GM08714 (cell line): Measurements from ENCODE around the gene ENOPH1.

Source experiments
- H3K4me3 ChIP-seq: fragments of 200-500 bp; sonication (Bioruptor generic); 2 replicates; pipeline ENCODE4 v1.5.1; 2014; ENCODE audit warnings: mild to moderate bottlenecking, low read length, inconsistent platforms
- ZNF274 ChIP-seq: IDR thresholded peaks from 2 replicates; pipeline ENCODE4 v1.6.1; 2012; ENCODE audit warnings: mild to moderate bottlenecking, low read depth, low read length

The ENOPH1 gene

DNA sequence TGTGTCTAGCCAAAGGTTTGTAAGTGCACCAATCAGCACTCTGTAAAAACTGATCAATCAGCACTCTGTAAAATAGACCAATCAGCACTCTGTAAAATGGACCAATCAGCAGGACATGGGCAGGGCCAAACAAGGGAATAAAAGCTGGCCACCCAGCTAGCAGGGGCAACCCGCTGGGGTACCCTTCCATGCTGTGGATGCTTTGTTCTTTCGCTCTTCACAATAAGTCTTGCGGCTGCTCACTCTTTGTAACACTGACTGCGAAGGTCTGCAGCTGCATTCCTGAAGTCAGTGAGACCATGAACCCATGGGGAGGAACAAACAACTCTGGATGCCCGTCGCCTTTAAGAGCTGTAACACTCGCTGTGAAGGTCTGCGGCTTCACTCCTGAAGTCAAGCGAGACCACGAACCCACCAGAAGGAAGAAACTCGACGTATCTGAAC lies 14.4 kb upstream of the ENOPH1 start:
- H3K4me3 ChIP-seq = no peak overlapping the region
- no peak for TF ChIP-seq ZNF274

DNA sequence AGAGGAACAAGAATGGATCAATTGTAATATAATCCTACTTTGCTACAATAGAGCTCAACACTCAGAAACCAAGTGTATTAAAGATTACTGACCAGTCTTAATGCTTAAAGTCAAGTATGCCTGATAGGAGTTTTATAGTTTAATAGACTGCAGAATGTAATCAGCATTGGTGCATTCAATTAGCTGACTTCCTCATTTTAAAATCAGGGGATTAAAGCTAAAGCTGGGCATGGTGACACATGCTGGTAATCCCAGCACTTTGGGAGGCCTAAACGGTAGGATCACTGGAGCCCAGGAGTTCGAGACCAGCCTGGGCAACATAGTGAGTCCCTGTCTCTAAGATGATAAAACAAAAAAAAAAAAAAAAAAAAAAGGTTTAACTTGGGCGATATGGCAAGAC lies 10.9 kb upstream of the ENOPH1 start:
- no peak overlapping the region for H3K4me3 ChIP-seq
- TF ChIP-seq ZNF274 = no peak

DNA sequence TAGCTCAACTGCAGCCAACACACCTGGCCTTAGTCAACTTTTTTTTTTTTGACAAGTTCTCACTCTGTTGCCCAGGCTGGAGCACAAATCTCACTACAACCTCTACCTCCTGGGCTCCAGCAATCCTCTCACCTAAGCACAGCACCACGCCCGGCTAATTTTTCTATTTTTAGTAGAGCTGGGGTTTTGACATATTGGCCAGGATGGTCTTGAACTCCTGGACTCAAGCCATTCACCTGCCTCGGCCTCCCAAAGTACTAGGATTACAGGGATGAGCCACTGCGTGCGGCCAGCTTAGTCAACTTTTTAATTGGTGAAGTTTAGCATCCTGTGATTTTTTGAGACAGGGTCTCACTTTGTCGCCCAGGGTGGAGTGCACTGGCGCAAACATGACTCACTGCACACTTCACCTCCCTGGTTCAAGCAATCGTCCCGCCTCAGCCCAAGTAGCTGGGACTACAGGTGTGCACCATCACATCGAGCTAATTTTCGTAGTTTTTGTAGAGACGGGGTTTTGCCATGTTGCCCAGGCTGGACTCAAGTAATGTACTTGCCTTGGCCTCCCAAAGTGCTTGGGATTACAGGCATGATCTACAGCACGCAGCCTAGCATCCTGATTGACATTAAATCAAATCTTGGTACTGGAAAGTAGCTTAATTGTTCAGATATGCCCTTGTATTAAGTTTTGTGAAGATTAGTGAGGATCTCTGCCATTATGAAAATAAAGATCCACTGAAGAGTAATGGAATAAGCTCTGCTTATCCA lies 8.4 kb upstream of the ENOPH1 start:
- H3K4me3 ChIP-seq = no peak overlapping the region
- TF ChIP-seq ZNF274 = no peak

DNA sequence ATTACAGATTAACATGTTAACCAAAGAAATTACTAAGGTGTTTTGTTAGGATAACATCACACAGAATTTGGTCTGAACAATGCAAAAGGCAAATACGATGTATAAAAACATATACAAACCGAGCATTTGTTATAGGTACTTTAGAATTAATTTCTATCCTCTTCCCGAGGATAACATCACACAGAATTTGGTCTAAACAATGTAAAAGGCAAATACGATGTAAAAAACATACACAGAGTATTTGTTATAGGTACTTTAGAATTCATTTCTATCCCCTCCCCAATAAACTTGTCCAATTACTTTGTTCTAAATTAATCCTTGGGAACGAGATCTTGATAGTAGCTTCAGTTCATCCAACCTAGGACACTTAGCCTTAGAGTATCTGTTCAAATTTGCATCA lies 7.8 kb upstream of the ENOPH1 start:
- TF ChIP-seq ZNF274 = no peak
- no peak overlapping the region for H3K4me3 ChIP-seq

DNA sequence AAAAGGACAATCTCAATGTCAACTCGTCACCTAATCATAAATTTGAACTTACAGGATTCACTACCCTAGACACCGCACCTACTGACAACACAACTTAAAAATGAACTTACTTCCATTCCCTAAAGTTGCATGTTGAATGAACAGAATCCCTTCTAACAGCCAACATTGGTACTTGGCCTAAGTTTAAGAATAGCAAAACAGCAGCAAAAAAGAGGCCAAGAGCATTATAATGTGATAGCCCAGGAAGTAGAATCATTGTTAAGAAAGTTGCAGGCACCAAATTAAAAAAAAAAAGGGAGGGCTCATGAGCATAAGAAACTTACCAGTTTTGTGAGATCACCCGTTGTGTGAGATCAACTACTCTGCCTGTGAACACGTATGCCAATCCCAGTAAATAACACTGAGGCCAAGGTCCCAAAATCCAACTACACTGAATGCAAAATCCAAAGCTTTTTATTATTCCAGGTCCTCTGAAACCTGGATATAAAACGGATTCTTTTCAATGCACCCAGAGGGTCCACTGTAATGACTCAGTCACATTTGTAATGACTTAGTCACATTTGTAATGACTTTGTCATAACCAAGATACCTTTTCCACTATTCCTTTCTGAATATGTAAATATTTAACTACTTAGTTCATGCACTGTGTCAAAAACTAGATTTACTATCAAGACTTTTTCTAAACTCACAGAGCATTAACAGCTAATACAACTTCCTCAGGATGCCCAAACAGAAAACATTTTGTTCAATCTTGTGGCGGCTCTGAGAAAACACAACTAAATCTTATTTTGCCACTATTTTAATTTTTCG lies 6.9 kb upstream of the ENOPH1 start:
- no peak for TF ChIP-seq ZNF274

DNA sequence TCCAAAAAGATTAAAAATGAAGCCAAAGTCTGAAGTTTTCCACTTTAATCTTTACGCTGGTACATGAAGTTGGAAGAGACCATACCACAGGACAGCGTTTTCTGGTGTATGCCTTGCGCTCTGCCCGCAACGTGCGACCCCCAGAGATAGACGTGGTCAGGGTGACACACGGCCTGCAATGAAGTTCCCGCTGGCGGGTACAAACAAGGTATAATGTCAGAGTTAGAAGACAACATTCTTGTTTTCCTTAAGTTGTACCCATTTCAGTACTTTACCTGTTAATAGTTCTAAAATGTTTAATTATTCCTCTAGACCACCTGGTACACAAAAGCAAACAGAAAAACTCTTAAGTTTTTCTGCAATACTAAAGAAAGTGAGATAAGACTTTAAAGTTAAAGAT lies 4.9 kb upstream of the ENOPH1 start:
- no peak overlapping the region for H3K4me3 ChIP-seq
- TF ChIP-seq ZNF274 = no peak

More for the DNA sequence above, 6.9 kb upstream of the ENOPH1 start:
- no peak overlapping the region for H3K4me3 ChIP-seq

DNA sequence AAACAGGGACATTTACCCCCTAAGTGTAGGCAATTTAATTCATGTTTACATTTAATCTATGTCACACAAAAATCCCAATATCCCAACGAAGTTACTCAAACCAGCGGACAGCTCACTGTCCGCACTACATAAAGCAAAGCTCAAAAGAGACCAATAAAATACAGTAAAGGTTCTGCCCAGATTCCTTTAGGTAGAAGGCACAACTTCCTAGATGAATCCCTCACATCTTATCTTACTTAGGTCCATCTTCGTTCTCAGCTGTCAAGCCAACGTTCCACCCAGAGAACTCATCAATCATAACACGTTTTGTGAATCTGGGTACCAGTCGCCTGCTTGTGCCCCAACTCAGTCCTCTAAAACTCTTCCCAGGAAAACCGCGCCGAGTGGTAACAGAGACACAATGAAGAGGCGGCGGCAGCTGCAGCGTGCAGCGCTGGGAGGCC lies 1.8 kb upstream of the ENOPH1 start:
- H3K4me3 ChIP-seq = peak overlapping the region; percentile 99
- TF ChIP-seq ZNF274 = no peak

DNA sequence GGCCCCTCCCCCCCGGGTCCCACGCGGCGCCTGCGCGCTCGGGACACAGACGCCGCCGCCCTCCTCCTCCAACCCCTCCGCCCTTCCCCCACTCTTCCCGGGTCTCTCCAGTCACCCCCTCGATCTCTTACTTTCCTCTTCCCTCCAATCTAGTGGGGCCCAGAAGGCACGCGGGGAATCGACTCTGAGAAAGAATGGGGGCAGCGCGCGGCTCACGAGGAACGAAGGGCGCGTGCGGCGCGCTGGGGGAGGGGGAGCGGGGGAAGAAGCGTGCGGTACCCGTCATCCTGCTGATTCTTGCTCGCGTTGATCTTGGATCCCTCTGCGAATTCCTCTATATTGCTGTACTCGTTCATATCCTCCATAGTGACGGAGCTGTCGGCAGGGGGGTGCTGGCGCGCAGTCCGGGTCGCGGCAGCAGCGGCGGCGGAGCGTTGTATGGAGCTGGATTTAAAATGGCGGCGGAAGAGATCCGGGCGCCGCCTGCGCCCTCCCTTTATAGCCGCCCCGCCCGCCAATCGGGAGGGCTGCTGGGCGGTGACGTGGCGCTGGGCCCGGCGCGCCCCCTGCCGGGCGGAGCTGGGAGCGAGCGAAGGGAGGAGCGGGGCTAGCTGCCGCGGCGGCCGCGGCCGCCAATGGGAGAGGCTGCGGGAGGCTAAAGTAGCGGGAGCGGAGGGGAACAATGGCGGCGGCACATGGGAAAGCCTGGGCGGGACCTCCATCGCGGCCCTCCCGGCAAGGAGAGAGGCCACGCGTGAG lies 1.2 kb upstream of the ENOPH1 start:
- peak overlapping the region; percentile 99 for H3K4me3 ChIP-seq
- TF ChIP-seq ZNF274 = no peak

DNA sequence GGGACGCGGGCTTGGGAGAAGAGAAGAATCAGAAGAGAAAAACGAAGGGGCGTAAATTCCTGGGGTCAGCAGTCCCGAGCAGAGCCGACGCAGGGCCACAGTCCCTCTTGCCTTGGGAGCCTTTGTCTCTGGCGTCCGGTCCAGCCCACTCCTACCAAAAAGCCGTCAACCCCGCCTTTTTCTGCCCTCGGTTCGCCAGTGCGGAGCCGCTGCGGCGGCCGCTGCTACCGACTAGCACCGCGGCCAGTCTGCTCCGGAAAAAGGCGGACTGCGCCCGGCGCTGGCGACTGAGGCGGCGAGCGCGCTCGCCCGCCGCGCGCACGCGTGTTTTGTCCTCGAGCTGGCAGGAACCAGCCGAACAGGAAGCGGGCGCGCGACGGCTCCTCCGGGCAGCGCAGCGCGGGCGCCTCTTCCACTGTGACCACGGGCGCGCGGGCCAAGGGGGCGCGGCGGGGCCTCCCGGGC lies 630 bp upstream of the ENOPH1 start:
- TF ChIP-seq ZNF274 = no peak
- peak overlapping the region; percentile 99 for H3K4me3 ChIP-seq

DNA sequence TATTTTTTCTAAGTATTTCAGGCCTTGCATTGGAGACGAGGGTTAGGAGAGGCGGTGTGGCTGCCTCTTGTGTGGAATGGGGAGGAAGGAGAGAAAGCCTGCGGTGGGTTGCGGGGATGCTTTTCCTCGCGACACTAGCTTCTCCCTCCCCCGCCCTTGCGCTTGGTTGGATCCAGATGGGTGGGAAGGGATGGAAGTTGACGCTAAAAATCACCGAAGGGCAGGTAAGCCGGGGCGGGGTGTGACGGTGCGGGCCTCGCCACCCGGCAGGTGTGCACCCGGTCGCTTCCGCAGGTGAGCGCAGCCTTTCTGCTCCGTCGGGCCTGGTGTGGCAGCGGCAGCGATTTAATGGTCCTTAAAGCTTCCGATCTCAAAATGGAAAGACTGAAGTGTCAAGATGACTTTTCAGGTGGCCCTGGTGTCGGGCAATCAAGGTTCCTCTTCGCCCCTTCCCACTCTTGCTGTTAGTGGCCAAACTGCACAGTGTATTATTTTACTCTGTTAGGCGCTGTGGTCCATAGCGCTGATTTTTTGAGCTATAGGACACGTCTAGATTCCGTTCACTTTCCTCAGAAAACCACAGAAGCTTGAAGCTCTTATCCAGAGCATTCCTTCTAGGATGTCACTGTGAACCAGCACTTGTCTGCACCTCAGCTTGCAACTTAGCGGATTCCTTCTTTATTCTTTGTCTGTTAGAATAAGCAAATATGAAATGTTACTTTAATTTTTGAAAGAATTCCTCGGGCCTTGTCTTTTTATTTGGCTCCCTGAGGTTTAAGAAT lies 765 bp downstream of the ENOPH1 start:
- no peak for TF ChIP-seq ZNF274
- H3K4me3 ChIP-seq = peak overlapping the region; percentile 99

DNA sequence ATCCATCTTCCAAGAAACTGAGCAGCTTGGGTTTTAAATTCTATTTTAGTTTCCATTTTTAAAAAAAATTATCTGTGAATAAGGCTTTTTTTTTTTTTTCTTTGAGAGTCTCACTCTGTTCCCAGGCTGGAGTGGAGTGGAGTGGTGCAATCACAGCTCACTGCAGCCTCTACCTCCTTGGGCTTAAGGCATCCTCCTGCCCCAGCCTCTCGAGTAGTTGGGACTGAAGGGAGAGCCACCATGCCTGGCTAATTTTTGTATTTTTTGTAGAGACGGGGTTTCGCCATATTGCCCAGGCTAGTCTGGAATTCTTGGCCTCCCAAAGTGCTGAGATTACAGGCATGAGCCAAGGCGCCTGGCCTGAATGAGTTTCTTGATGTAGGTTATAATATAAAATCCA lies 1.4 kb downstream of the ENOPH1 start:
- H3K4me3 ChIP-seq = peak overlapping the region; percentile 99
- TF ChIP-seq ZNF274 = no peak

DNA sequence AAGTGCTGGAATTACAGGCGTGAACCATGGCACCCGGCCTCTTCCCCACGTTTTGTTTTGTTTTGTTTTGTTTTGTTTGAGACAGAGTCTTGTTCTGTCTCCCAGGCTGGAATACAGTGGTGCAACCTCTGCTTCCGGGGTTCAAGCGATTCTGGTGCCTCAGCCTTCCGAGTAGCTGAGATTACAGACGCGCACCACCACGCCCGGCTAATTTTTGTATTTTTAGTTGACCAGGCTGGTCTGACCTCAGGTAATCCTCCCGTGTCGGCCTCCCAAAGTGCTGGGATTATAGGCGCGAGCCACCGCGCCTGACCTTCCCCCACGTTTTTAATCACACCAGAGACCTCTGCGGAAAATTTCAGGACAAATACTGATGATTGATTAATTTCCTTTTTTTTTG lies 2.2 kb downstream of the ENOPH1 start:
- H3K4me3 ChIP-seq = no peak overlapping the region
- no peak for TF ChIP-seq ZNF274

DNA sequence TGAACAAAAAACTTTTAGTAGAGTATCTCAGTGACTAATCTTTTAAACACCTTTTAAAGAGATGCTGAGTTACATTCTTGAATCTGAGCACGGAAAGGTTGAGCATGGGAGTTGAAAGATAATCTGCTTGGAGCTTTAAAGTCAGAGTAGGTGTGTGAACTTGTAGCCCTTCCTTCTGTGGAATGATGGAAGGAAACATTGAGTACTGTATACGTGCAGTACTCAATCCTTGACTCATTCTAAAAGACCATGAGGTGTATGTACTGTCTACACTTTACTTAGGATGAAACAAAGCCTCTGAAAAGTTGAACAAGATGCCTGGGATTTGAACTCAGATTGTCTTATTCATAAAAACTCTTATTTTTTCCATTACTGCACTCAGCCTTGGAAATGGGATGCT lies 3.4 kb downstream of the ENOPH1 start:
- no peak overlapping the region for H3K4me3 ChIP-seq
- TF ChIP-seq ZNF274 = no peak
